Measurements from ENCODE around the gene IL36A.

IL36A gene

GRCh38 chr2:113007250-113007649 is 2.0 kb downstream of the IL36A start:
- DNase-seq (ENCODE audit: low read depth in 2 of 2) = no peak

GRCh38 chr2:113009622-113010021 is 4.4 kb downstream of the IL36A start:
- no peak for DNase-seq (ENCODE audit: low read depth in 2 of 2)

- no peak for DNase-seq (ENCODE audit: low read depth in 2 of 2)
Observed at GRCh38 chr2:113010088-113010487, 4.8 kb downstream of the IL36A start.

GRCh38 chr2:113011108-113011507 is 5.8 kb downstream of the IL36A start:
- no peak for DNase-seq (ENCODE audit: low read depth in 2 of 2)

GRCh38 chr2:113012436-113013335 is 7.4 kb downstream of the IL36A start:
- DNase-seq (ENCODE audit: low read depth in 2 of 2) = no peak

- no peak for DNase-seq (ENCODE audit: low read depth in 2 of 2)
Observed at GRCh38 chr2:113013336-113013661, 8.0 kb downstream of the IL36A start.

GRCh38 chr2:113014067-113014466 is 8.8 kb downstream of the IL36A start:
- no peak for DNase-seq (ENCODE audit: low read depth in 2 of 2)

GRCh38 chr2:113015042-113015441 is 9.8 kb downstream of the IL36A start:
- DNase-seq (ENCODE audit: low read depth in 2 of 2) = no peak

GRCh38 chr2:113015655-113016054 is 10.4 kb downstream of the IL36A start:
- no peak for DNase-seq (ENCODE audit: low read depth in 2 of 2)

- no peak for DNase-seq (ENCODE audit: low read depth in 2 of 2)
Observed at GRCh38 chr2:113018509-113018908, 13.2 kb downstream of the IL36A start.

GRCh38 chr2:113021312-113021711 is 16.1 kb downstream of the IL36A start:
- DNase-seq (ENCODE audit: low read depth in 2 of 2) = no peak

- DNase-seq (ENCODE audit: low read depth in 2 of 2) = no peak
Observed at GRCh38 chr2:113024764-113025163, 19.5 kb downstream of the IL36A start.

- DNase-seq (ENCODE audit: low read depth in 2 of 2) = no peak
Observed at GRCh38 chr2:113025737-113026136, 20.5 kb downstream of the IL36A start.

- DNase-seq (ENCODE audit: low read depth in 2 of 2) = no peak
Observed at GRCh38 chr2:113027691-113028090, 22.4 kb downstream of the IL36A start.

GRCh38 chr2:113028112-113028511 is 22.9 kb downstream of the IL36A start:
- no peak for DNase-seq (ENCODE audit: low read depth in 2 of 2)

- no peak for DNase-seq (ENCODE audit: low read depth in 2 of 2)
Observed at GRCh38 chr2:113032737-113033136, 27.5 kb downstream of the IL36A start.

GRCh38 chr2:113034016-113034415 is 28.8 kb downstream of the IL36A start:
- DNase-seq (ENCODE audit: low read depth in 2 of 2) = no peak

GRCh38 chr2:113036763-113037162 is 31.5 kb downstream of the IL36A start:
- no peak for DNase-seq (ENCODE audit: low read depth in 2 of 2)

GRCh38 chr2:113038291-113038690 is 33.0 kb downstream of the IL36A start:
- DNase-seq (ENCODE audit: low read depth in 2 of 2) = no peak

- no peak for DNase-seq (ENCODE audit: low read depth in 2 of 2)
Observed at GRCh38 chr2:113039158-113039557, 33.9 kb downstream of the IL36A start.

GRCh38 chr2:113039719-113040118 is 34.5 kb downstream of the IL36A start:
- no peak for DNase-seq (ENCODE audit: low read depth in 2 of 2)

GRCh38 chr2:113041871-113042270 is 36.6 kb downstream of the IL36A start:
- no peak for DNase-seq (ENCODE audit: low read depth in 2 of 2)

GRCh38 chr2:113046465-113046864 is 41.2 kb downstream of the IL36A start:
- DNase-seq (ENCODE audit: low read depth in 2 of 2) = no peak
